Peyer's patch (tissue), 4 donors: ENCODE results near the gene PLB1. TPM values are rescaled to one million over a fixed set of nuclear protein-coding genes. Genes with fewer than 3 reads are reported as not detected.
A peak's percentile ranks its signal among the peaks of the same experiment; 100 is the strongest.

Source experiments
- DNase-seq, 3 donors: peaks; one replicate each; pipeline ENCODE4 v3.0.0-alpha.2; 2017 to 2019
- H3K27ac ChIP-seq, 4 donors: fragments of 200-600 bp; sonication (generic); one replicate each; pipeline ENCODE4 v1.5.1; 2016 to 2019
- H3K27me3 ChIP-seq, 2 donors: fragments of 200-600 bp; sonication (generic); one replicate each; pipeline ENCODE4 v1.5.1; 2019
- H3K36me3 ChIP-seq, 3 donors: fragments of 200-600 bp; sonication (generic); one replicate each; pipeline ENCODE4 v1.5.1; 2016 to 2019
- H3K4me1 ChIP-seq, 4 donors: fragments of 200-600 bp; sonication (generic); one replicate each; pipeline ENCODE4 v1.5.1; 2016 to 2019
- H3K4me3 ChIP-seq, 4 donors: fragments of 200-600 bp; sonication (generic); 1 replicate in 3 of 4; 2 replicates in 1 of 4; pipeline ENCODE4 v1.5.1; 2016 to 2019; ENCODE audit warnings: mild to moderate bottlenecking in 1 of 4
- H3K9me3 ChIP-seq, 4 donors: fragments of 200-600 bp; sonication (generic); one replicate each; pipeline ENCODE4 v1.5.1; 2016 to 2019; ENCODE audit warnings: mild to moderate bottlenecking in 1 of 4
- POLR2A ChIP-seq, 2 donors: fragments of 450-650 bp; IDR thresholded peaks; one replicate each; pipeline ENCODE4 v1.5.1; 2017; ENCODE audit warnings: antibody characterized with exemption in 2 of 2, mild to moderate bottlenecking in 2 of 2, moderate library complexity in 2 of 2
- total RNA-seq, 4 donors: library from RNA; depleted of rRNA; stranded (reverse); fragments of >200 nt; gene quantifications; one replicate each; pipeline ENCODE4 v1.1.0, GENCODE V29; 2016
- TF ChIP-seq, protein P1 (sequence below), 6 experiments: fragments of 450-650 bp in 4 of 6; fragments of 200-600 bp in 2 of 6; sonication (generic) in 1 of 6; IDR thresholded peaks; one replicate each; pipeline ENCODE4 v1.5.1; 2017 to 2019; ENCODE audit warnings: antibody characterized with exemption in 6 of 6, mild to moderate bottlenecking in 3 of 6, moderate library complexity in 1 of 6

PLB1 gene
- total RNA-seq, 4 donors from 2014 or later: 9.1 to 345 (median 146) TPM

DNA sequence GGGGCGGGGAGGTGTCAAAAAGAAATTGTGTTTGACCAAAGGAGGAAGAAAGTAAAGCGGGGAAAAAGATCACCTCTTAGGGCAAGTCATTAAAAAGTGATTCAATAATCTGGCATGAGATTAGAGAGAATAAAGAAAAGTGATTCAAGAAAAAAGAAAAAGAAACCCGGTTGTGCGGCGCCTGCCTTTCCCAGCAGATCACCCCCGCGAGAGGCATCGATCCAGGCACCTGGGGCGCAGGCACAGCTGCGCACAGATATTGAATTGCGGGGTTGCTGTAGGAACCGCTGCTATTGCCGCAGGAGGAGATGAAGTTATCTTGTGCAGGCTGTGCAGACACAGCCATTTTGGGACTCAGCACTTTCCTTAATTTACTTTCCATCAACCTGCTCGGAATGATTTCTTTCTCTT, 71.2 kb downstream of the PLB1 start:
- no peak for TF ChIP-seq POLR2A (IDR thresholded peaks at IDR 0.05)
- TF ChIP-seq, protein P1, sequence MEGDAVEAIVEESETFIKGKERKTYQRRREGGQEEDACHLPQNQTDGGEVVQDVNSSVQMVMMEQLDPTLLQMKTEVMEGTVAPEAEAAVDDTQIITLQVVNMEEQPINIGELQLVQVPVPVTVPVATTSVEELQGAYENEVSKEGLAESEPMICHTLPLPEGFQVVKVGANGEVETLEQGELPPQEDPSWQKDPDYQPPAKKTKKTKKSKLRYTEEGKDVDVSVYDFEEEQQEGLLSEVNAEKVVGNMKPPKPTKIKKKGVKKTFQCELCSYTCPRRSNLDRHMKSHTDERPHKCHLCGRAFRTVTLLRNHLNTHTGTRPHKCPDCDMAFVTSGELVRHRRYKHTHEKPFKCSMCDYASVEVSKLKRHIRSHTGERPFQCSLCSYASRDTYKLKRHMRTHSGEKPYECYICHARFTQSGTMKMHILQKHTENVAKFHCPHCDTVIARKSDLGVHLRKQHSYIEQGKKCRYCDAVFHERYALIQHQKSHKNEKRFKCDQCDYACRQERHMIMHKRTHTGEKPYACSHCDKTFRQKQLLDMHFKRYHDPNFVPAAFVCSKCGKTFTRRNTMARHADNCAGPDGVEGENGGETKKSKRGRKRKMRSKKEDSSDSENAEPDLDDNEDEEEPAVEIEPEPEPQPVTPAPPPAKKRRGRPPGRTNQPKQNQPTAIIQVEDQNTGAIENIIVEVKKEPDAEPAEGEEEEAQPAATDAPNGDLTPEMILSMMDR (IDR thresholded peaks at IDR 0.05): no peak
- Histone ChIP-seq H3K36me3 (no peaks in the 10 kb centered on the region), H3K4me1 (no peaks in the 10 kb centered on the region), H3K9me3 (no peaks in the 10 kb centered on the region), H3K27me3 (no peaks in the 10 kb centered on the region), H3K4me3 (peak overlapping the region; percentile 32 to 57 (median 54)), H3K27ac (peak overlapping the region in 3 of 4 donors; percentile 7 to 62 (median 41))
- DNase-seq: no peak

DNA sequence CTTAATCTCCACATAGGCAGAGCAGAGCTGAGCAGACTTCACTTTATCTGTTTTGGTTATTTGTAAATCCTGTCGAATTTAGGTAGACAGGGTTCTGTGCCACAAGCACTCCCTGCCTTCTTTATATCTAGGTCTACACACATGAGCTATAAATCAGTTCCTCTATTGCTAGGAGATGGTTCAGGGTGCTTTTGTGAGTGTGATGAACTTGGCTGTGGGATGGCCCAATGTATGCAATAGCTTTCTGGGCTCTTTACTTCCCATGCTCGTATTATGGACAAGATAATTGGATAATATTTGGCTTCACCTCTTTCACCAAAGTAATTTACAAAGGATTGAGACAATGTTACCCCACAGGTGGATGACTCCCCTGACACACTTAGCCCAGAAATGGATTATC, 72.2 kb downstream of the PLB1 start:
- Histone ChIP-seq H3K27ac (no peak overlapping the region), H3K9me3 (no peaks in the 10 kb centered on the region), H3K4me3 (no peak overlapping the region), H3K36me3 (no peaks in the 10 kb centered on the region), H3K4me1 (no peaks in the 10 kb centered on the region), H3K27me3 (no peaks in the 10 kb centered on the region)
- no peak for DNase-seq
- no peak for TF ChIP-seq POLR2A (IDR thresholded peaks at IDR 0.05)
- TF ChIP-seq, protein P1 (IDR thresholded peaks at IDR 0.05): no peak

DNA sequence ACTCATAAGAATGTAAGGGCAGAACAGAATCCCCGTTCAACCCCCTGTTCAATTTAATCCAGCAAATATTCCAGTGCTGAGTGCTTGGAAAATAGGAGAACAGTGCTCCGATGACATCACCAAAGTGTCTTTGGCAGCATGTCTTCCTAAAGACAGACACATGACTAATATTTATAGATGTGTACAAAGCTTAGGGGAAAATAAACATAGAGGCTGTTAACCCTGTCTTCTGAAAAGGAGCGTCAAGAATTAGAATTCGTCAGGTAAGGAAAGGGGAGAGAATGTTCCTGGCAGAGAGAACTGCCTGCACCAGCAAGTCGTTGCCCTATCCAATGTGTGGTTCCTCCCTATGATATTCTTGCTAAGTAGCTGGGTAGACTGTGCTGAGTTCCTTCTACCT, 72.7 kb downstream of the PLB1 start:
- Histone ChIP-seq H3K4me1 (no peaks in the 10 kb centered on the region), H3K36me3 (no peaks in the 10 kb centered on the region), H3K27ac (no peak overlapping the region), H3K4me3 (no peak overlapping the region), H3K27me3 (no peaks in the 10 kb centered on the region), H3K9me3 (no peaks in the 10 kb centered on the region)
- no peak for DNase-seq
- TF ChIP-seq, protein P1 (IDR thresholded peaks at IDR 0.05): no peak
- no peak for TF ChIP-seq POLR2A (IDR thresholded peaks at IDR 0.05)

DNA sequence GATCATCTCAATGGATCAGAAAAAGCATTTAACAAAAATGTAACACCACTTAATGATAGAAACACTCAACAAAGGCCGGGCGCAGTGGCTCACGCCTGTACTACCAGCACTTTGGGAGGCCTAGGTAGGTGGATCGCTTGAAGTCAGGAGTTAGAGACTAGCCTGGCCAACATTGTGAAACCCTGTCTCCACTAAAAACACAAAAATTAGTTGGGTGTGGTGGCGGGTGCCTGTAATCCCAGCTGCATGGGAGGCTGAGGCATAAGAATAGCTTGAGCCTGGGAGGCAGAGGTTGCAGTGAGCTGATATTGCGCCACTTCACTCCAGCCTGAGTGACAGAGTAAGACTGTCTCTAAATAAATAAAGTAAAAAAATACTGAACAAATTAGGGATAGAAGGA, 74.6 kb downstream of the PLB1 start:
- Histone ChIP-seq H3K4me1 (no peaks in the 10 kb centered on the region), H3K27ac (no peak overlapping the region), H3K9me3 (no peaks in the 10 kb centered on the region), H3K36me3 (no peaks in the 10 kb centered on the region), H3K27me3 (no peaks in the 10 kb centered on the region), H3K4me3 (no peak overlapping the region)
- DNase-seq: no peak
- no peak for TF ChIP-seq POLR2A (IDR thresholded peaks at IDR 0.05)
- TF ChIP-seq, protein P1 (IDR thresholded peaks at IDR 0.05): no peak

DNA sequence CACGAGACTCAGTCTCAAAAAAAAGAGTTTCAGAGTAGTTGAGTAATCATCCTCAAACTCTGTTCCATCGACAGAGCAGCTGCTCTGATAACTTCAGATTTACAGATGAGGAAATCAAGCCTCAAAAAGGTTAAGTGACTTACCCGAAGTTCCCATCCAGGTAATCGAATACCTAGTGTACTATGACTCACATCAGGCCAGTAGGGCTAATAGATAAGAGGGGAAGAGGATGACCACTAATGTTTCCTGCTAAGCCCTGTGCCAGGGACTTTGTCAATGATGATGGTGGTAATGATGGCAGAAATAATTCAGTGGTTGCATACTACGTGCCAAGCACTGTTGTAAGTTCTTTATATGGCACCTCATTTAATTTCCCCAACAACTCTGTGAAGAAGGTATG, 80.9 kb downstream of the PLB1 start:
- Histone ChIP-seq H3K27ac (no peak overlapping the region), H3K4me1 (no peaks in the 10 kb centered on the region), H3K27me3 (no peaks in the 10 kb centered on the region), H3K36me3 (peaks cover 0 to 10% (median 0%) of the 10 kb centered on the region in 3 donors), H3K4me3 (no peak overlapping the region), H3K9me3 (no peaks in the 10 kb centered on the region)
- TF ChIP-seq, protein P1 (IDR thresholded peaks at IDR 0.05): no peak
- no peak for DNase-seq
